ENCODE data around the gene DSC2. TPM values are rescaled to one million over a fixed set of nuclear protein-coding genes. Genes with fewer than 3 reads are reported as not detected.

DSC2 gene
- total and polyA plus RNA-seq, 2 of the 8 experiments (the other 6 are each of a cell fraction or from before 2014, with no cell fraction given): 4.6 to 39.7 TPM

DNA sequence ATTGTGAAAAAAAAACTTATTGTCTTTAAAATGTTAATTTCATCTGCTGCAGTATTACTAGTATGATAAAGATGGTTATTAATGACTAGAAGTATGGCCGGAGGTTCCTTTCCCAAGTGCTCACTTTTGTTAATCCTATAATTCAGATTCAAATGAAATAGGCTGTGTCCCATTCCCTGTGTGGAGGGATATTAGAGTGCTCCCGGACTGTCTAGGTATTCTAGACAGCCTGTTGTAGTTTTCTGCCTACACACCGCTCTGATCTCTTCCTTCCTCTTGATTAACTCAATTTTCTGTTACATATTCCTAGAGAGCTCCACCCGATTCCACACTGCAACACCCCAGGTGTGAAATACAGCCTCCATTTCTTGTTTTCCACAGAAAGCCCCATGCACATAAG is 44.3 kb downstream of the DSC2 start:
- peaks cover 2% of the 10 kb centered on the region in 2 experiments; a peak in 1 of 4 replicates for H3K9me3 ChIP-seq (ENCODE audit: insufficient read depth in 2 of 2, low read depth in 1 of 2, low read length in 1 of 2)
- H2BK20ac ChIP-seq (ENCODE audit: low read length): no peak overlapping the region
- H2BK5ac ChIP-seq (ENCODE audit: low read depth, low read length): no peak overlapping the region
- no peak overlapping the region for H4K5ac ChIP-seq (ENCODE audit: insufficient read length, low read depth, low read length)
- H3K36me3 ChIP-seq (ENCODE audit: control insufficient read depth in 2 of 4, insufficient read depth in 4 of 4, low read length in 3 of 4): no peaks in the 10 kb centered on the region
- no peak overlapping the region for H3K4ac ChIP-seq (replicated peaks; ENCODE audit: insufficient read length, low read depth, low read length)
- H3K23me2 ChIP-seq (ENCODE audit: low read depth, low read length): no peaks in the 10 kb centered on the region
- H3K18ac ChIP-seq (ENCODE audit: extremely low read depth, low read length): no peak overlapping the region
- H3K4me2 ChIP-seq (ENCODE audit: insufficient read depth in 1 of 2, low read depth in 2 of 2, low read length in 2 of 2): no peak overlapping the region
- no peak overlapping the region for H4K91ac ChIP-seq (replicated peaks; ENCODE audit: insufficient read length, low read length)
- H3K23ac ChIP-seq (ENCODE audit: insufficient read length): no peak overlapping the region
- H4K20me1 ChIP-seq (replicated peaks in 1 of 2; ENCODE audit: control insufficient read depth in 1 of 2, insufficient read depth in 2 of 2, low read length in 2 of 2): no peaks in the 10 kb centered on the region
- no peaks in the 10 kb centered on the region for H3K27me3 ChIP-seq (replicated peaks in 1 of 4; ENCODE audit: control insufficient read depth in 3 of 4, extremely low read depth in 1 of 4, insufficient read depth in 3 of 4, low read length in 3 of 4)
- TF ChIP-seq SRF (IDR thresholded peaks at IDR 0.05; ENCODE audit: low read depth, low read length): no peak
- TF ChIP-seq RBBP5 (IDR thresholded peaks at IDR 0.05; ENCODE audit: borderline replicate concordance, low read depth, low read length): no peak
- no peak overlapping the region for H2AFZ ChIP-seq (ENCODE audit: low read length)
- H3K56ac ChIP-seq (replicated peaks; ENCODE audit: insufficient read length, low read depth, low read length): no peak overlapping the region
- H4K8ac ChIP-seq (ENCODE audit: extremely low read depth, insufficient read depth, low read length): no peak overlapping the region
- no peak overlapping the region for H3K27ac ChIP-seq (ENCODE audit: low read depth, low read length)
- H3K9ac ChIP-seq (replicated peaks in 1 of 4; ENCODE audit: extremely low read depth in 1 of 4, low read depth in 3 of 4, low read length in 3 of 4): no peak overlapping the region
- H3K79me2 ChIP-seq (ENCODE audit: control insufficient read depth in 1 of 2, insufficient read depth in 2 of 2, low read length in 2 of 2): no peaks in the 10 kb centered on the region
- no peaks in the 10 kb centered on the region for H3K79me1 ChIP-seq (ENCODE audit: low read depth, low read length)
- no peak overlapping the region for H3K4me3 ChIP-seq (ENCODE audit: extremely low read depth in 1 of 4, insufficient read depth in 2 of 4, low read depth in 3 of 4, low read length in 4 of 4)
- CTCF ChIA-PET (ENCODE audit: partially characterized antibody): no interaction called here
- H2BK120ac ChIP-seq (replicated peaks; ENCODE audit: low read depth, low read length): no peak overlapping the region
- H2BK15ac ChIP-seq (ENCODE audit: low read length): no peak overlapping the region
- DNase-seq (ENCODE audit: low read depth in 1 of 2, low spot score in 2 of 2) (no peak), FAIRE-seq (no peak)
- POLR2A ChIA-PET (ENCODE audit: partially characterized antibody): interaction anchor here (0.7 kb wide), 1 partner anchor 657 kb away, joined by 3 read pairs; no protein-coding TSS in a partner anchor
- no peak overlapping the region for H3K14ac ChIP-seq (ENCODE audit: insufficient read length)
- H2BK12ac ChIP-seq (ENCODE audit: low read depth, low read length): no peak overlapping the region
- 90% methylated on average over 4 of the region's 4 CpGs; no CpG with 5 or more reads in 1 of the 2 experiments for WGBS, 2 experiments (ENCODE audit: extremely low coverage in 1 of 2, insufficient coverage in 1 of 2, insufficient read length in 1 of 2, insufficient replicate concordance in 2 of 2, low coverage in 1 of 2, low lambda C conversion rate in 2 of 2, missing lambda C conversion rate in 1 of 2)
- no peak overlapping the region for H2AK5ac ChIP-seq (ENCODE audit: low read depth, low read length)
- peaks cover 0 to 2% (median 0%) of the 10 kb centered on the region in 4 experiments; a peak in 1 of 7 replicates for H3K4me1 ChIP-seq (replicated peaks in 1 of 4; ENCODE audit: control insufficient read depth in 3 of 4, insufficient read depth in 4 of 4, low read length in 3 of 4)

All from H1 (cell line).